Stimulated activated CD4-positive, alpha-beta T cell treated with anti-CD3 and anti-CD28 coated beads, Interleukin-12 subunit alpha, Interleukin-12 subunit beta, amount 100 ng/mL, for 4 hours (primary cell): Measurements from ENCODE around the gene ARHGAP15.

ENCODE experiments used
- DNase-seq: peaks from one replicate; pipeline ENCODE4 v3.0.0-alpha.2; 2020

Gene ARHGAP15

GRCh38 chr2:143603846-143604565 lies 474.8 kb downstream of the ARHGAP15 start:
- DNase-seq, result no peak

GRCh38 chr2:143604566-143604959 lies 475.3 kb downstream of the ARHGAP15 start:
- DNase-seq, result no peak

DNA sequence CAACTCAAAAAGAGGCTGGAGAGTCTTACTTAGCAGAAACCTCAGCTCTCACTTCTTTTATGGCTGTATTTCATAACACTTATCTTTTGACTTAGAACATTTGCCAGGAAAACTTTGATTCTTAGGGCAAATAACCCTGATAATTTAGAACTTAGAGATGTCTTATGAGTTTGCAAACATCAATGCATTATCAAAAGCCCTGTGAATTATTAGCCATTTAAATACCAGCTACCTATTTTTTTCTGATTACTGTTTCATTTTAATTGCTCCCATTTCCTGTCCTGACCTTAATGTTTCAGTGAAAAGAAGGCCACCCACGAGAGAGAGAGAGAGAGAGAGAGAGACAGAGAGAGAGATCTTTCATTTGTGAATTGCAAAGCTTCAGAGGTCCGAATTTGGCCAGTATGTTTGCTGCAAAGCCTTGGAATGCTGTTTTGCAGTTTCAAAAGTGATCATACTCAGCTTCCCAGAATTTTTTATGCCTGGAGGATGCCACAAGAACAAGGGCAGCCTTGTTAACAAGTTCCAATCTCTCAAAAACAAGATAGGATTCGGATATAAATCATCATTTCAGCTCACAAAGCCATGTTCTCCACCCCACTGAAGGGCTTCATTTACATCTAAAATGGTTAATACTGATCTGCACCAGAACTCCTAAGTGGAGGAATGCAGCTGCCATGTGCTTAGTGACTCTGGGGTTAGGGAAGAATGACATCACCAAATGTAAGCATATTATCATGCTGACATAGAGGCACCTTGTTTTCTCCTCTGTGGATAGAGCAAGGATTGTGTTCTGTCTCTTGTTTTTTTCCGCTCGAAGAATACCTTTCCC lies 478.2 kb downstream of the ARHGAP15 start:
- DNase-seq, result no peak

- no peak for DNase-seq
Observed at GRCh38 chr2:143608063-143608423, 478.8 kb downstream of the ARHGAP15 start.

DNA sequence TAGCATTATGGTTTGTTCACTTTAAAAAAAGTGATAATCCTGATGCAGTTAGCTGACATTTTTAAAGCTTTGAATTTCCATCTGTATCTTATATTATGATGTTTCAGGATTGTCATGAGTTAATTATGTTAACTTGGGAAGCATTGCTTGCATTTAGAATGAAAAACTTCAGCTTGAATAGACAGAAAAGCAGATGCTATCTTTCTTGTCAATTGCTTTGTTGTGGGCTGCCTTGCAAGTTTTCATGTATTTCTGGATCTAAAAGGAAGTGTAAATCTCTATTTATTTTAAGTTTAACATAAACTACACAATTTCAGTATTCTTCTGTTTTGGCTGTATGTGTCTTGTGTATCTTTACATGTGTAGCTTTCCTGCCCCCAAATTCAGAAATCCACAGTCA lies 479.5 kb downstream of the ARHGAP15 start:
- DNase-seq, result no peak

- no peak for DNase-seq
Observed at GRCh38 chr2:143611336-143611735, 482.1 kb downstream of the ARHGAP15 start.

DNA sequence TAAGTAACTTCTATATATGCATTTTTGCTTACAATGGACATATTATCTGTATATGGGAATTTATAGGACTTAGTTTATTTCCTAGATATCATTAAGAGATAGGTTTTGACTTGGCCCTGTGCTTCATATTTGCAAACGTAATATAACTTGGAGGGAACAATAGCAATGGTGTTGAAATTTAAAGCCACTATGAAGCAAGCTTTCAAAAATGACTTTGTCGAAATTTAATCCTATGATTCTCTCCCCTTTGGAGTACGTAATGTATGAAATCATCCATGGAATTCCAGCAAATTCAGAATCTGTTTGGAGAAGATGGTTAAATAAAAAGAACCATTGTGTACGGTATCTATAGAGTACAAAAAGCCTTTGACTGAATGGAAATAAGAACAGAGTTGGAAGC lies 486.3 kb downstream of the ARHGAP15 start:
- no peak for DNase-seq

DNA sequence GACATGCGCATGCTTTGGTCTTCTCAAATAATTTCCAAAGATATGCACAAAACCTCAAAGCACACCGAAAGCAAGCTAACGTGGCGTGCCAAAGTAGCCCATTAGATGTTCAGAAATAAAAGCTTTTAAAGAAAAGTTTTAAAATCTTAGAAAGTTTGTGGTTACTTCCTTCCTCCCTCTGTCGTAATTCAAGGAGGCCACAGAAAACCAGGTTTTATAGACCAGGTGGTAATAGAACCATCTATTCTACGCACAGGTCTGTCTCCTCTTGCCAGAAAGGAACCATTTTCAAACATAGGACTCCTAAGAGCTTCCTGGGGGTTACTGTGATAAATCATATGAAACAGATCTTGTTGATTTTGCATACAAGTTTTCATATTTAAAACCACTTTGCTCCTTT lies 487.2 kb downstream of the ARHGAP15 start:
- no peak for DNase-seq

- DNase-seq, result no peak
Observed at GRCh38 chr2:143617803-143618415, 488.7 kb downstream of the ARHGAP15 start.

- no peak for DNase-seq
Observed at GRCh38 chr2:143622106-143622505, 492.9 kb downstream of the ARHGAP15 start.

DNA sequence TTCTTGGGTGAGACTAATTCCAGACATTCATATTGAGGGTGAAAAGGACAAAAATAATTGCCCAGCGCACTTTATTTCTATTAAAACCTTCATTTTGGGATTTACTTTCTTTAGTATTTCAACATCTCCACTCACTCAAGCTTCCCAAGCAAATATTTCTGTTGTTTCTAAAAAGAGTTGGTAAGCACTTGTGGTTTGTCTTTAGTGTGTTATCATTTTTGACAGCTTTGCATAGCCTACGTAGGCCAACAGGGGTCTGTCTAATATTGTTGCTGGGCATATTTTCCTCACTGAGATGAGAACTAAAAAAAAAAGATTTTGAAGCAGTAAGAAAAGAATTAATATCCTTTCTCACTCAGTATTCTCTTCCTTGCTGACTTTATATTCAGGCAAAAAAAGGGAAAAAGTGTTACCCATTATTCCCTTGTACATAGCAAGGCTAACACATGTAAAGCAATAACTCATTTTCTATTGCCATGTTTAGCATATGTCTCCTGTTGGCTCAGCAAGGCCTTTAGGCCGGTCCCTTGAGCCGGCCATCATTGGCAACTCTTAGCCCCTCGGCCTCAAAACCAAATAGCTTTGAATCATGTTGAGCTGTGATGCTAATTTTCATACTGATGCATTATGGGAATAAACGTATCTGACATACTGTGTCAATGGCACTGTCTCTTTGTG lies 494.2 kb downstream of the ARHGAP15 start:
- DNase-seq, result no peak

DNA sequence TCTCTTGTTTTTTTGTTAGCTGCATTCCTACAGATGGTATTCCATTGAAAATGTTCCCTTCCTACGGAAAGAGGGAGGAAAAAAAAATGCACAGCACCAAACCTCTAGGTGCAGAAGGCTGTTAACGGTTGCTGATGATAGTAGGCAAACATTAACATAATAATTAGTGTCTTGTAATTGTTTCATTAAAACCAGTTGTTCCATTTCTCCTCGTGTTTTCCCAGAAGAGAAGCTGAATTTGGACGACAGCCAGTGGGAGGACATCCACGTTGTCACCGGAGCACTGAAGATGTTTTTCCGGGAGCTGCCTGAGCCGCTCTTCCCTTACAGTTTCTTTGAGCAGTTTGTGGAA lies 494.7 kb downstream of the ARHGAP15 start:
- no peak for DNase-seq

DNA sequence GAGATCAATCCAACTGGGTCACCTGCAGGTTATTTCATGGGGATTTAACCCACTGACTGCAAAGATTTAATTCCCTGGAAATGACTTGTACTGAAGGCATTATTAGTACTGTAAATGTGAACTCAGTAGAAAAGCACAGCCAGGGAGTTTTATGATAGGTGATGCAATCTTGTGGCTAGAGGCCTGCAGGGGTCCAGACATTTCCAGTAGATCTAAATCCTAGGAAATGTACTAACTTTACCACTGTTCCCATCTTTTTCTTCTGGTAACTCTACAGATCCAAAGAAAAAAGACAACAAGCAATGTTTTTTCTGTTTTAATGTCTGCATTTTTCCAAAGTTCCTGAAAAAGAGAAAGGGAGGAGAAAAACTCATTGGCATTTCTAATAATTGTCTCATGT lies 500.1 kb downstream of the ARHGAP15 start:
- DNase-seq, result no peak

- no peak for DNase-seq
Observed at GRCh38 chr2:143632751-143633374, 503.6 kb downstream of the ARHGAP15 start.

- DNase-seq, result no peak
Observed at GRCh38 chr2:143633419-143633818, 504.2 kb downstream of the ARHGAP15 start.

- DNase-seq, result no peak
Observed at GRCh38 chr2:143635302-143635701, 506.1 kb downstream of the ARHGAP15 start.

GRCh38 chr2:143635936-143636335 lies 506.7 kb downstream of the ARHGAP15 start:
- DNase-seq, result no peak

DNA sequence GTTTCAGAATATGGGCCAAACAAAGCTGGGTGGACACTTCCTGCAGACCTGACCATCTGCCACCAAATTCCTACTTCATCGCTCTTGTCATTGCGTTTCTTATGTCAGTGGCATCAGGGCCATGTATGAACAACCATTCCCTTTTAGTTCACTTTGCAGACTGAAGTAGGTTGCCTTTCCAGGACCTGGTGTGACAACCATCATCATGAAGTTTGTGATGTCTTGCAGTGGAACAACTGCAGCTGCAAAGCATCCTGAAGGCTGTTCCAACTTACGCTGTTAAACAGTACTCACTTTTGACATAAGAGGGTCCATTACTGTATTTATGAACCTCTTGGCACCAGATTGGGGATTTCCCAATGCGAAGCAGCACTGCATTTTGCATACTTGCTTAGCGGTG lies 511.6 kb downstream of the ARHGAP15 start:
- DNase-seq, result no peak

DNA sequence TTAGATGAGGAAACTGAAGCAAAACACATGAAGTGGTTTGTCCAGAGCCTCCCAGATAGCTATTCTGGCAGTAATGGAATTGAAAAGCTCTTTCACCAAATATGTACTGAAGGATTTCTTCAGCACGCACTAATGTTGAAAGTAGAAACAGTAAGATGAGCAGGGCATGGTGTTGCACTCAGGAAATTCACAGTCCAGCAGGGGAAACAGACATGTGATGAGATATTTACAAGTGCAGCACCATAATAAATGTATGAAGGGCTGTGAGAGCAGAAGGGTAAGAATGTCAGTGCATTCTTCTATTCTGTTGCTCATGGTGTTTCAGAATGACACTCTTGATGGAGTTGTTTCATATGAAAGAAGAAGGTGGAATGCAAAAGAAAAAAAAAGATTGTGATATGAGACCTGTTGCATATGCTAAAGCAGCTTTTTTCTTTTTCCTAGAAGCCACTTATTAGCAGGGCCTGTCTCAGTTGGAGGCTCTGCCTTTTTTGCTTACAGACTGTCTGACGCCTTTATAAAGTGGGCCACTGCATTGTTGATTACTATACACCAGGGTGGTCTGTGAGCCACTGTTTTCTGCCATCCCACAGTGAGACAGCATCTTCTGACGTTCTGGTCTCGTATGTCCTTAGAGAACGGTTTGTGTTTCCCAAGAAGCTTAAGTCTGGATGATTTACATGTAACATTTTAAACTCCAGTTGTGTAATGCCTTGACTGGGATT lies 516.9 kb downstream of the ARHGAP15 start:
- DNase-seq, result no peak

GRCh38 chr2:143649226-143649740 lies 520.1 kb downstream of the ARHGAP15 start:
- DNase-seq, result no peak

GRCh38 chr2:143652692-143653091 lies 523.5 kb downstream of the ARHGAP15 start:
- DNase-seq, result no peak

DNA sequence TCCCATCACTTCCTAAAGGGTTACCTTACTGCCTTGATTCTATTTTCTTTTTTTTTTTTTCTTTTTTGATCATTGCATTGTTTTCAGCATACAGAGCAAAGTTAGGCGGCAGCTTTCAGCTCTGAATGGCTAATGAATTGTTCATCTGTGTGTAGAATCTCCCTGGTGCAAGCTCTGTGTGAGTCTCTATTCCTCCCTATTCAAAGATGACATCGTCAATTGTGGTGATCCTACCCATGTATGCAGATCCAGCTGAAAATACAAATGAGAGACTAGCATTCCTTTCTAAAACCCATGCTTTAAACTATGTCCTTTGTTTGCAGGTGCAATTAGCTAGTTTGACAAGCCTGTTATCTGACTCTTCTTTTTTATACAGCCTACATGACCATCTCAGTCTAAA lies 539.0 kb downstream of the ARHGAP15 start:
- DNase-seq, result no peak
